ENCODE data around the gene FUCA1.

DNA sequence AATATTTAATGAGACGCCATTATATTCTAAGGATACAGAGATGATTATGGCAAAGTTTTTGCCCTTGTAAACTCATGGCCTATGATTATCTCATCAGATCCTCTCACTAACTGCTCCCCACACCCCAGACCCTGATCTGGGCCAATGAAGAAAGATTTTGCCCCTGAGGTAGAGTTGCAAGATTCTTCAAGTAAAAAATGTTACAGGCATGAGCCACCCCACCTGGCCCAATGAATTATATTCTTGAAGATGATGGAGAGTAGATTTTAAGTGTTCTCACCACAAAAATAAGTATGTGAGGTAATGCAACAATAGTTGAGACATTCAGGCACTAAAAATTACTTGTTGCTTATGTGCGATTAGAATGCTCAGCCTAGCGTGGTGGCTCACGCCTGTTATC is 46.8 kb upstream of the FUCA1 start:
- TF ChIP-seq, protein P1, sequence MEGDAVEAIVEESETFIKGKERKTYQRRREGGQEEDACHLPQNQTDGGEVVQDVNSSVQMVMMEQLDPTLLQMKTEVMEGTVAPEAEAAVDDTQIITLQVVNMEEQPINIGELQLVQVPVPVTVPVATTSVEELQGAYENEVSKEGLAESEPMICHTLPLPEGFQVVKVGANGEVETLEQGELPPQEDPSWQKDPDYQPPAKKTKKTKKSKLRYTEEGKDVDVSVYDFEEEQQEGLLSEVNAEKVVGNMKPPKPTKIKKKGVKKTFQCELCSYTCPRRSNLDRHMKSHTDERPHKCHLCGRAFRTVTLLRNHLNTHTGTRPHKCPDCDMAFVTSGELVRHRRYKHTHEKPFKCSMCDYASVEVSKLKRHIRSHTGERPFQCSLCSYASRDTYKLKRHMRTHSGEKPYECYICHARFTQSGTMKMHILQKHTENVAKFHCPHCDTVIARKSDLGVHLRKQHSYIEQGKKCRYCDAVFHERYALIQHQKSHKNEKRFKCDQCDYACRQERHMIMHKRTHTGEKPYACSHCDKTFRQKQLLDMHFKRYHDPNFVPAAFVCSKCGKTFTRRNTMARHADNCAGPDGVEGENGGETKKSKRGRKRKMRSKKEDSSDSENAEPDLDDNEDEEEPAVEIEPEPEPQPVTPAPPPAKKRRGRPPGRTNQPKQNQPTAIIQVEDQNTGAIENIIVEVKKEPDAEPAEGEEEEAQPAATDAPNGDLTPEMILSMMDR (IDR thresholded peaks at IDR 0.05): no peak
- TF ChIP-seq POLR2A (IDR thresholded peaks at IDR 0.05): no peak

Measured in tibial nerve (tissue), 3 donors.